Mesothelial cell of epicardium (in vitro differentiated cells): Measurements from ENCODE around the gene RAB40C. TPM values are rescaled to one million over a fixed set of nuclear protein-coding genes. Genes with fewer than 3 reads are reported as not detected.

Source experiments
- DNase-seq, 2 experiments: peaks; one replicate each; pipeline ENCODE4 v3.0.0; 2021; ENCODE audit warnings: low spot score in 2 of 2; ENCODE audit not compliant: unreplicated experiment in 2 of 2
- H3K27ac Mint-ChIP-seq: 2 replicates; pipeline ENCODE4 v1.8.0; 2021; ENCODE audit warnings: mixed read lengths
- H3K27me3 Mint-ChIP-seq: 2 replicates; pipeline ENCODE4 v1.8.0; 2021; ENCODE audit warnings: low read depth, mixed read lengths
- H3K36me3 Mint-ChIP-seq: 2 replicates; pipeline ENCODE4 v1.8.0; 2021; ENCODE audit warnings: mixed read lengths
- H3K4me1 Mint-ChIP-seq: 2 replicates; pipeline ENCODE4 v1.8.0; 2021; ENCODE audit warnings: mixed read lengths
- H3K4me3 Mint-ChIP-seq: 2 replicates; pipeline ENCODE4 v1.8.0; 2021; ENCODE audit warnings: mild to moderate bottlenecking, moderate library complexity, mixed read lengths
- H3K9me3 Mint-ChIP-seq: 2 replicates; pipeline ENCODE4 v1.8.0; 2021; ENCODE audit warnings: mixed read lengths
- CTCF ChIP-seq: fragments of 200-600 bp; sonication (generic); IDR thresholded peaks from one replicate; pipeline ENCODE4 v1.5.0; 2021; ENCODE audit warnings: antibody characterized with exemption; ENCODE audit not compliant: unreplicated experiment
- total RNA-seq: library from RNA; stranded (reverse); gene quantifications from 3 replicates; pipeline ENCODE4 v1.2.1, GENCODE V29; 2021

The RAB40C gene
- total RNA-seq, 1 donor from 2014 or later: 25.5 TPM

DNA sequence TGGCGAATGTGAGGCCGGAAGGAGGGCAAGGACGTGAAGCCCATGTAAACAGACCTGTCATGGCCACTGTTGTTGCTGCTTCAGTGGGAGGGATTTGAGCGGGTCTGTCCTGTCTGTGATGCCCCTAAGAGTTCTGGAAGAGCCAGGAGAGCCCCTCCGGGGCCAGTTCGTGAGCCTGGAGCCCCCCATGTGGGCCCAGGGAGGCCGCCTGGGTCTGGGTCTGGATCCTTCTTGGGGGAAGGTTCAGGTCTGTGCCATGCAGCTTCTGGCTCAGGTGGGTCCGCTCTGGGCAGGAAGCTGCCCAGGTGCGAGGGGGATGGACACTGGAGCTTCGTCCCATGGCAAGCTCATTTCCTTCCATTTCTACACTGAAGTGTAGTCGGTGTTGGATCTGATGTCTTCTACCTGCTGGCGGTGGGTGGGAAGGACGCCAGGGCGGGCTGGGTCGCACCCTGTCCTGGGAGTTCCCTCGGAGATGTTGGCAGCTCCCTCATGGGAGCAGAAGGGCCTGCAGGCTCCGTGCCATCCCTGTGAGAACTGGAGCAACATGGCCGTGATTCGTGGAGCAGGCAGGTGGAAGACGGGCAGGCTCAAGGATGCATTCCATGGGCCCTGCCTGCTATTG lies 29.7 kb downstream of the RAB40C start:
- no peak for DNase-seq

DNA sequence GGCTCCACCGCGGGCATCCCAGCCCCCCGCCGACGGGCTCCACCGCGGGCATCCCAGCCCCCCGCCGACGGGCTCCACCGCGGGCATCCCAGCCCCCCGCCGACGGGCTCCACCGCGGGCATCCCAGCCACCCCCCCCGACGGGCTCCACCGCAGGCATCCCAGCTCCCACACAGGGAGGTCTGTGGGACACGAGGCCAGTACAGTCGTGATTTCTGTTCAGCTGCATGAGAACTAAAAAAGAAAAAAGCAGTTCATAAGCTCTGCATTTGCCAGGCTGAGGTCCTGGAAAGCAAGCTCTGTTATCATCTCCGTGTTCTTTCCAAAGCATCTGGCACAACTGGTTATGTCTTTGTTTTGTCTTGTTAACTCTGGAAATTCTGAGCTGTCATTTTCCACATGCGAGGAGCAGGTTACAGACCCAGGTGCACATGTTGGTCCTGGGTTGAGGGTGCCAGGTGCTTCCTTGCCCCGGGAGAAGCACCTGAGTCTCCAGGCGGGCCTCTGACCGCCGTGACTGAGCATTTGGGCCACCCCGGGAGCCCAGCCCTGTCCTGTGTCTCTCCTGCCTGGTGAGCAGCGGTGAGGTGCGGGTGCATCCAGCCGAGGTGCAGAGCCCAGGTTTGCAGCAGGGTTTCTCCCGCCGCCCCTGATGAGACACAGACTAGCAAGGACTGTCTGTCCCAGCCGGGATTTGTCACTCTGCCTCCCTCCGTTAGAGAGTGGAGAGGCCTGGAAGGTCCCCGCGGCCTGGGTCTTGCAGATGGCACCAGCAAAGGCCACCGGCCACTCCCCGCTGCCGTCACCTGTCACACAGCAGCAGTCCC lies 31.0 kb downstream of the RAB40C start:
- H3K36me3 Mint-ChIP-seq: no peaks in the 10 kb centered on the region
- H3K27me3 Mint-ChIP-seq: no peaks in the 10 kb centered on the region
- H3K9me3 Mint-ChIP-seq: no peaks in the 10 kb centered on the region
- DNase-seq: no peak
- H3K27ac Mint-ChIP-seq: no peak overlapping the region
- peaks cover 10% of the 10 kb centered on the region for H3K4me1 Mint-ChIP-seq
- TF ChIP-seq CTCF: no peak
- H3K4me3 Mint-ChIP-seq: no peak overlapping the region

More for the DNA sequence above, 29.7 kb downstream of the RAB40C start:
- no peaks in the 10 kb centered on the region for H3K27me3 Mint-ChIP-seq
- H3K27ac Mint-ChIP-seq: no peak overlapping the region
- peaks cover 10% of the 10 kb centered on the region for H3K4me1 Mint-ChIP-seq
- TF ChIP-seq CTCF: no peak
- H3K9me3 Mint-ChIP-seq: no peaks in the 10 kb centered on the region
- H3K36me3 Mint-ChIP-seq: peaks cover 5% of the 10 kb centered on the region
- no peak overlapping the region for H3K4me3 Mint-ChIP-seq

DNA sequence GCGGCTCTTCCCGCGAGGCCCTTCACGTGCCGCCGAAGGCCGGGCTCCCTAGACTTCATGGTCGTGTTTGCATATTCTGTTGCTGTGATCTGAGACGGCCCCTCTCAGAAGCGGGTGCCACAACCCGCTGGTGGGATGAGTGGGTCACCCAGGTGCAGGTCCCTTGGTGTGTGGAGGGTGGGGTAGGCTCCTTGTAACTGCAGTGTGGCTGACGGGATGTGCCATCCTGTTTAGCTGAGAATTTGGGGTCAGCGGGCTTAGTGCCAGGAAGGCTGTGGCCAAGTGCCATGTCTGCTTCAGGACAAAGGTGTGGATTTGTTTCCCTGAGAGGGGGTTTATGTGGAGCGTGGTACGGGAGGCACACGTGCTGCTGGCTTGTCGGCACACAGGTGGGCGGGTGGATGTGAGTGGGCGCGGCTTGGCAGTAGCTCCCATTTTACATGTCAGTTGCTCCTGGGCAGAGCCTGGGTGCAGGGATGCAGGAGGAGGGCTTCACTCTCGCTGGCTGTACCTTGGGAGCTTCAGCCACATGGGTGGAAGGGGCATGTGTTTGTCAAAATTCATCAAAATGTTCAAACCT lies 31.8 kb downstream of the RAB40C start:
- Mint-ChIP-seq H3K9me3 (no peaks in the 10 kb centered on the region), H3K27me3 (no peaks in the 10 kb centered on the region), H3K4me1 (peaks cover 10% of the 10 kb centered on the region), H3K36me3 (no peaks in the 10 kb centered on the region), H3K4me3 (no peak overlapping the region), H3K27ac (peak overlapping the region; percentile 67)
- no peak for TF ChIP-seq CTCF
- DNase-seq: no peak

DNA sequence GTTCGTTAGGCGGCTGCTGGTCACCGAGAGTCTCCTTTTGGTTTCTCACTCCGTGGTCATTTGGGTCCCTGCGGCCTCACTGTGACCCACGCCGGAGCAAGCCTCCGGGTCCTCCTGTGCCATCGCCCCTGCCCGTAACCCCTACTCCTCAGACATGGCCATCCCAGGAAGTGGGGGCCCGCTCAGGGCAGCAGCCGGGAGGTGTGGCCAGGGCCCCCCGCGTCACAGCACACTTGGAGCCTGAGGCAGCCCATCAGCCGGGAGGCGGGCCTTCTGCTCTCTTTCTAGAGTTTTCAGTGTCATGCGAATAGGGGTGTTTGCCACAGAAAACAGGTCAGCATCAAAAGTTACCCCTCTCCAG lies 33.0 kb downstream of the RAB40C start:
- Mint-ChIP-seq H3K9me3 (no peaks in the 10 kb centered on the region), H3K4me3 (no peak overlapping the region), H3K27me3 (no peaks in the 10 kb centered on the region), H3K27ac (no peak overlapping the region), H3K36me3 (no peaks in the 10 kb centered on the region), H3K4me1 (peaks cover 10% of the 10 kb centered on the region)
- no peak for DNase-seq
- no peak for TF ChIP-seq CTCF

GRCh38 chr16:624526-625070 lies 34.7 kb downstream of the RAB40C start:
- no peaks in the 10 kb centered on the region for H3K27me3 Mint-ChIP-seq
- H3K27ac Mint-ChIP-seq: no peak overlapping the region
- no peak for DNase-seq
- peaks cover 10% of the 10 kb centered on the region for H3K4me1 Mint-ChIP-seq
- H3K4me3 Mint-ChIP-seq: no peak overlapping the region
- TF ChIP-seq CTCF: no peak
- H3K9me3 Mint-ChIP-seq: no peaks in the 10 kb centered on the region
- no peaks in the 10 kb centered on the region for H3K36me3 Mint-ChIP-seq
